GM19463 (cell line): ENCODE data around the gene ADAMTS3.
"Not testable (repeated sequence)": the region's sequence is repeated elsewhere in the genome, so short reads cannot be mapped to it uniquely, and the experiment has no call there.

Source experiments
- ATAC-seq: cut with Tn5 transposase; IDR thresholded peaks from one replicate; pipeline ENCODE4 v1.9.1; 2021; ENCODE audit warnings: mild to moderate bottlenecking, moderate library complexity; ENCODE audit not compliant: unreplicated experiment

ADAMTS3 gene

DNA sequence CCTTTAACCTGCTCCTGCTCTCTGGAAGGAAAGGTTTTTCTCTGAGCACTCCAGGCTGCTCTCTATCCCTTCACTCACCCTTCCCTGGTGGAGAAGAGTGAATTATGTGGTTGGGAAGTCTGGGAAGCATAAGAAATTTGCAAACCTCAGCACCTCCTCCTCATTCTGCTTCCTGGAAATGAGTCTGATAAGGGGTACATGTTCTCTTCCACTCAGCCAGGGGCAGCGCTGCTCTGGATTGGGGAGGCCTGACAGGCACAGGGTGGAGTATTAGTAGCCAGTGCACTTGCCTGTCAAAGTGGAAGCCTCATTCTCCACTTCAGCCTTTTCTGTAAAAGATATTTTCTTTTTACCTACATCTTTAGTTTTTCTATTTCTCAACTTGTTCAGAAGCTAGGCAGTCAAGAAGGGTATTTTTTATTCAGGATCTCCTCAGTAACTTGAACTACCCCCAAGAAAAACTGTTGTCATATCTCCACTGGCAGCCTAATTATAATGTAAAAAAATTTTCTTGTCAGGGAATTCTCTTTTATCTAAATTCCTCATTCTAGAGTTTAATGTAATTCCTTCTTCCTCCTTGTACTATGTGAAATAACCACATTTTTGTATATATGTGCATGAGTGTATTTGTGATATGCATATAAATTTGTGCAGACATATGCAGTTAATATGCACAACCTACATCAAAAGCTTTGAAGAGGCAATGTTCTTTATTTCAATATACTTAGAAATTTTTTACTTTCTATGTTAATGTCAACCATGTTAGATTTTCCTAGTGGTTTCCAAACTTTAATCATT, 15.3 kb downstream of the ADAMTS3 start:
- ATAC-seq = no peak

DNA sequence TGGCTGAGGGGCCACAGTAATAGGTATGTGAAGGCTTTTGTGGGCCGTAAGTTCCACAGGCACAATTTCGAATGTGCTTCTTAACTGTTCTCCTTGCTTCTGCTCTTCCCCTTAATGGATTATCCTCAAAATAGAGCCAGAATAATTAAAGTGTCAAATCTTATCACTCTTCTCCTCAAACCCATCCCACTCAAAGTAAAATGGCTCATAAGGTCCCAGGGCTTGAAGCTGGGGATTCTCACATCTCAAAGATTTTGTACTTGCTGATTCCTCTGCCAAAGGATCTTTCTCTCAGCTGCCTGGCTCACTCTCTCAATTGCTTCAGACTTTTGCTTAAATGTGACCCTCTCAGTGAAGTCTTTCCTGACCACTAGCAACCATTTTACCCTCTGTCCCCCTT, 16.6 kb downstream of the ADAMTS3 start:
- no peak for ATAC-seq

DNA sequence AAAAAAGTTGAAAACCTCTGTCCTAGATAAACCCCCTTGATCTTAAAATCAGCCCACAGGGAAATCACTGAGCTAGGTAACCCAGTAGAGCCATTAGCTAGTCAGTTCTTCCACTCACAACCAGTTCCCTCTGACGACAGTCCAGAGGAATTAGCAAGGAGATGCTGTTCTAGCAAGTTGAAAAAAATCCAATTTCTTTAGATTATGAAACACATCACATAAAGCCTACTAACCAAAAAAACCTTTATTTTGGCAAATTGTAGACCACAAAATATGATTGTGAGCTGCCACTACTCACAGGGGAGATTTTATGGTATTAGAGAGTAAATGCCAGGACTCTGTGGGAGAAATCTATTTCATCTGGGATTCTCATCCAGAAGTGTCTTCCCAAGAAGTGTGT, 22.6 kb downstream of the ADAMTS3 start:
- no peak for ATAC-seq

DNA sequence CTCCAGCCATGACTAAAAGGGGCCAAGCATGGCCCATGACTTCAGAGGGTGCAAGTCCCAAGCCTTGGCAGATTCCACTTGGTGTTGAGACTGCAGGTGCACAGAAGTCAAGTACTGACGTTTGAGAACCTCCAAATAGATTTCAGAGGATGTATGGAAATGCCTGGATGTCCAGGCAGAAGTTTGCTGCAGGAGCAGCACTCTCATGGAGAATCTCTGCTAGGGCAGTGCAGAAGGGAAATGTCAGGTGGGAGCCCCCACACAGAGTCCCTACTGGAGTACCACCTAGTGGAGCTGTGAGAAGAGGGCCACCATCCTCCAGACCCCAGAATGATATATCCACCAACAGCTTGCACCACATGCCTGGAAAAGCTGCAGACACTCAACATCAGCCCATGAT, 28.3 kb downstream of the ADAMTS3 start:
- not testable (repeated sequence) for ATAC-seq

DNA sequence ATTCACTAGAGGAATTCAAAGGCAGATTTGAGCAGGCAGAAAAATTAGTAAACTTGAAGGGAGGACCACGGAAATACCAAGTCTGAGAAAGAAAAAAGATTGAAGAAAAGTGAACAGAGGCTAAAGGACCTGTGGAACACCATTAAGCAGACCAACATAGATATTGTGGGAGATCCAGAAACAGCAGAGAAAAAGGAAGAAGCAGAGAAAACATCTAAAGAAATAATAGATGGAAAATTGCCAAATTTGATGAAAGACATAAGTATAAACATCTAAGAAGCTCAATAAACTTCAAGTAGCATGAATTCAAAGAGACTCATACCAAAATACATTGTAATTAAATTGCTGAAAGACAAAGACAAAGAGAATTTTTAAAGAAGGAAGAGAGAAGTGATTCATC, 31.0 kb downstream of the ADAMTS3 start:
- no peak for ATAC-seq

DNA sequence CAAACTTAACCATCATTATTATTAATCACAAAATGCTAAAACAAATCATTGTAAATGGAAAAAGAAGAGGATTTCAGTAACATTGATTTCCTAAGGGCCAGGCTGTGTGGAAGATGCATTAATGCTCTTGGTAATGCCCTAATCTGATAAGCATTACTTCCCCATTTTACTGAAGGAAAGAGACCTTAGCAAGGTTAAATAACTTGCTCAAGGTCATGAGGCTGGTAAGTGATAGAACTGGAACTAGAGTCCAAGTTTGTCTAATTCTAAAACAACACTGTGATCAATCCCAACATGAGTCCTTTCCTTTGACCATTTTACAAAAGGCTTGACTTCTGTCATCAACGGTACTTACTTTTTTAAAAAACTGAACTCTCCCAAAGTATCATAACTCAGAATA, 32.6 kb downstream of the ADAMTS3 start:
- ATAC-seq = no peak

DNA sequence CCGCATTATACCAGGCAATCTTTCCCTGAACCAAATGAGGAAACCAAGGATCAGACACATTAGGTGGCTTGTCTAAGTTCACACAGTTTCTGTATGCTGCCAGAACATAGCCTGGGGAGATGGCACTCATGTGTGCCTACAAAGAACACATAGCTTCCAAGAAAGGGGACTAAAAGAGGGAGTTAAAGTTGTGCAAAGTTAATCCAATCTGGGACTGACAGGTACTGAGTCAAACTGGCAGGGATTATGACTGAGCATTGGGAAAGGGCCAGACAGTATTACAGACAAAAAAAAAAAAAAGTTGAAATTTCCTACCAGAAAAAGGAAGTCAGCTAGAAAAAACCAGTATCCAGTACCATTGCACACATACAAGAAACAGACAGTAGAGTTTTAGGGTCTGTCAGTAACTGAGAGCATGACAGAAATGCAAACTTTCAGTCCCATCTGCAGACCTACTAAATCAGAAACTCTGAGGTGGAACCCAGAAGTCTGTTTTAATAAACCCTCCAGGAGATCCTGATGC, 37.2 kb downstream of the ADAMTS3 start:
- no peak for ATAC-seq

DNA sequence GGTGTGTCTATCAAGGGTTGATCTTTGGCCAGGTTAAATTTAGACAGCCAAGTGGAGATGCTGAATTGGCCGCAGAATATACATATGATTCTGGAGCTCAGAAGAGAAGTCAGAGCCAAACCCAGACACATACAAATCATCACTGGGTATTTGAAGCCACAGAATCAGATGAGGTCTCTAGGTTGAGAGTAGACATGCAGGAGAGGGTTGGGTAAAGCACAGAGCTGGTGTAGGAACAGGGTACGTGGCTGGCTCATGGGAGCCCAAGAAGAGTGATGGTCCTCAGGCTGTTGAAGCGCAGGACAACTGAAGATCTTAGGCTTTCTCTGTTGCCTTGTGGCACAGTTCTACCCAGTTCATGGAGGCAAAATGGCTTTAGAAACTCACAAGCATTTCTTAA, 37.7 kb downstream of the ADAMTS3 start:
- no peak for ATAC-seq

DNA sequence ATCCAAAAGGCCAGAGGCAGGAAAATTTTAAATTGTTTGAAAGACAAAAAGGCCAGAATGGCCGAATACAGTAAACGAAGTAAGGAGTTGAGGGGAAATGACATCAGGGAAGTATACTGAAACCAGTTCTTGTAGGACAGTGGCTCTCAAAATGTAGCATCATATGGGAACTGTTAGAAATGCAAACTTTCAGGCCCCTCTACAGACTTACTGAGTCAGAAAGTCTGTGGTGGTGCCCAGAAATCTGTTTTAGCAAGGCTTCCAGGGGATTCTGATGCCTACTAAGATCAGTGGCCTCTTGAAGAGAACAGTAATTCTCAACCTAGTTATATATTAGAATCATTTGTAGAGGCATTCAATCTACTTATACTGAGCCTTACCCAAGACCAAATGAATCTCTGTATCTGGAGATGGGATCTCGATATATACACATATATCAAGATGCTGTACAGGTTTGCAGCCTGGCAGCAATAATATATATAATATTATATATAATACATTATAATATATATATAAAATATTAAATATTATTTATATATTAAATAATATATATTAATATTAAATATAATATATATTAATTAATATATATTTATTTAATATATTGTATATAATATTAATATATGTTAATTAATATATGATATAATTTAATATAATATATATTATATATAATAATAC, 39.7 kb downstream of the ADAMTS3 start:
- no peak for ATAC-seq

DNA sequence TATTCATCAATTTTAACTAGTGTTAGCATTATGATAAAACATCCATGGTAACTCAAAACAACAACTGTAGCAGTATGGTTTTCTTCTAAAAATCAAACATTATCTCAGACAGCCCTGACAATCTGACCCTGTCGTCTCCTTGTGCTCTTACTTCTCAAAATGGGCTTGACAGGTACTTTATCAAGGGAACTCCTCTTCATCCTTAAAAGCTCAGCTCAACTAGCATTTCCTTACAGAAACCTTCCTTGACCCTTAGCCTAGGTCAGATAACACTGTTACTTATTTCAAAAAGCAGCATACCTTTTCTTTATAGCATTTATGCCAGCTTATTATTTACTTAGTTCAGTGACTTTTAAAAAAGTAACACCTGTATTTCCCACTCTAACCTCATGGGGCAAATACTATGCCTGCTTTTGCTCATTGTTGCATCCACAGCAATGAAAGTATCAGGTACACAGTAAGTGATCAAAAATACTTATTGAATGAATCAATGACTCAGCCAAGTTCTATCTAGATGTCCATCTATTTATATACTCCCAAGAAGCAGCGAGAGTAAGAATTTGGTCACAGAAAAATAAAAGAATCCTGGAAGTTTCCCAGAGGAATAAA, 41.9 kb downstream of the ADAMTS3 start:
- no peak for ATAC-seq

DNA sequence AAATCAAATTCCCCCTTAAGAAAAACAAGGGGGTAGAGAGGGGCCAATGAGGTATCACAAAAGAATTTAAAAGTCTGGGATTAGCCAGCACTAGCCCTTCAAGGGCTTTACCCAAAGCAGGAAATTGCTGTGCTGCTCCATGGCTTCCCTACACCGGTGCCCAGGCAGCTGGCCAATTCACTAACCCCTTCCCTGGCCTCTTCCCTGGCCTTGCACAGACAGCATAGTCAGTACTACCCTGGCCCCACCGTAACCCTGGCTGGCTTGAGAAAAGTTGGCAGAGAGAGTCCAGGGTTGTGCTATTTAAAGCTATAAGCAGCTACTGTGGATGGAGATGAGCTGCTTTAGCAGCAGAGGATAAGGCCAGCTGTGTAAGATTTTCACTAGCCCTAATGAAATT, 43.1 kb downstream of the ADAMTS3 start:
- ATAC-seq = no peak

DNA sequence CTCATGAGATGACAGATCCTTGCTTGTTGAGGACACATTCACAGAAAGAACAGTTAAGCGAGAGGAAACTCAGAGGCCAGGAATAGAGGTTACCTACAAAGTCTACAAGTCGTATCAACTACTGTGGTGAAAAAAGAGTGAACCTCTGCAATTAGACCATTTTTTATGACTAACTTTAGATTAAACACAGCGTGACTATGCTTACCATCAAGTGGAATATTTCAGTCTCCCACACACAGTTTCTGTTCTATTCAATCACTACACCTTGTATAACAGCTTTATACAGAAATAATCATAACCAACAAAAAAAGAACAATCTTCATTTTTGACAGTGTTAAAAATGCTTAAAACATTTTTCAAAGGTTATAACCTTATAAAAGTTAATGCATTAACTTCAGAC, 46.6 kb downstream of the ADAMTS3 start:
- no peak for ATAC-seq

DNA sequence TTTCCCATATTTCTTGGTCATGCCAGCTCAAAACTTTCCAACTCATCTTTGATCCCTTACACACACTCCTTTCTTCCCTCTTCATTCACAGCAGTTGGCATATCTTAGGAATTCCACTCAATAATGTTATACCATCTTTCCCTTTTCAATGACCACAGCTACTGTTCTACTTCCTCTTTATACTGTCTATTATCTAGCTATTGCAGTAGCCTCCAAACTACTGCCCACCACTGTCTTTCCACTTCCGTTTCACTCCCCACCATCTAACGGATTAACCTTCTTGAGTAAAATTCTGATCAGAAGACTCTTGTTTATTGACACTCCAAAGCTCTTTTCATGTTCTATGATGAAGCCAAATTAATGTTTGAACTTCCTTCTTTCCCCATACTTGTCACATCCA, 55.8 kb downstream of the ADAMTS3 start:
- no peak for ATAC-seq

DNA sequence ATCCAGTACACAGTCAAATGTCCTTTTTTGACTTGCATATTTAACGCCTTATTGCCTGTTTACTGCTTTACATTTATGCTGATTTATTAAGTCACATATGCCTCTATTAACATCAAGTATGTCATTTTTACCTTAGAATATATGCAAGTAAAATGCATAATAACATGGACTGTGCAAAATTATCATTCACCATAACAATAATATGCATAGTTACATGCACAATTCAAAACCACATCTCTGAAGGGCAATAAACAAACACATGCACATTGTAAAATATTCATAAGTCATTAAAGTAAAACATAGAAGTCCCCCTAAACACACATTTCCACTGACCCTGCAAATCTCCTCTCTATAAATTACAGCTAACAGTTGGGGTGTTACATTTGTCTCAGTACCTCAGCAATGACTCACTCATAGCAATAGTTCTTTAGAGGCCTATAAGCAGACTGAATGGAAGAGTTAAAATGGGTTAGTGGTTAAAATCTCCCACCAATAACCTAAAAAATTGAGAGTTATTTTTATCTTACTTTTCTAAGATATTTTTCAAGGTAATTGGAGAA, 61.1 kb downstream of the ADAMTS3 start:
- no peak for ATAC-seq

DNA sequence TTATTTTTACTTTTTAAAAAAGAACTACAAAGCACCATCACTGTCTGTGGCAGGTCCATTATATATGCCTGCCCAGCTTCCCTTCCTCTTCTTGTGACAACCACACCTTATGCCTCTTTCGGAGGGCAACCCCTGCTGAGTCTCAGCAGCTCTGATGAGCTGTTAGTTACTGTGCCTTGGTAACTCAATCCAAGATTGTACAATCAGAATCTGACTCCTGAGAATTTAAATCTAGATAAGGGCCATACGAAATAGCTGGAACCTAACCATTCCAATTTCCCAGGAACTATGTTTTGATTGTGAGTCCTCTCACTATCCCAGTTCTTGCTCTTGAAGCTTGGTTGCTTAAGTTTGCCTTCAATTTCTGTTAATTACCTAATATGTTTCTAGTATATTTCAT, 61.9 kb downstream of the ADAMTS3 start:
- ATAC-seq = no peak

DNA sequence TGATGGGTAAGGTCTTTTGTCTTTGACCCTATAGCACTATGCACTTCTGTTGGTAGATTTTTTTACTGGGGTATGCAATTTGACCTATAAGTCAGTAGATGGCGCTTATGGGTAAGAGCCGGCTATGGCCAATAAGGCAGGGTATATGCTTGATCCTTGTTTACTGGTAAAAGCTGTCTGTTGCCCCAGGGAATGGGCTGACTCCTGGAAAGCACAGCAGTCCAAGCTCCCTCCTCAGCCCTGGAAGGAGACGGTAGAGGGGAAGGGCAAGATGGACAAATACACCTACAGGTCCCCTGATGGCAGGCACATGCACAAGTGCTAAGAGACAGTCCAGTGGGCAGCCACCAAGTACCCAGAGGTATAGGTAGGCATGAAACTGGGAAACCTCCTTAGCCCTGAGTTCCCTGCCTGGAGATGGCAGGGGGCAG, 63.7 kb downstream of the ADAMTS3 start:
- peak; percentile 88 for ATAC-seq

DNA sequence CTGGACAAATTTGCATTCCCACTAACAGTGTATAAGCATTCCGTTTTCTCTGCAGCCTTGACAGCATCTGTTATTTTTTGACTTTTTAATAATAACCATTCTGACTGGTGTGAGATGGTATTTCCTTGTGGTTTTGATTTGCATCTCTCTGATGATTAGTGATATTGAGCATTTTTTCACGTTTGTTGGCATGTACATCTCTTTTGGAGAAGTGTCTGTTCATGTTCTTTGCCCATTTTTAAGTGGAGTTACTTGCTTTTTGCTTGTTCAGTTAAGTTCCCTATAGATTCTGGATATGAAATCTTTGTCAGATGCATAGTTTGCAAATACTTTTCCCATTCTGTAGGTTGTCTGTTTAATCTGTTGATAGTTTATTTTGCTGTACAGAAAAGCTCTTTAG, 68.8 kb downstream of the ADAMTS3 start:
- no peak for ATAC-seq

DNA sequence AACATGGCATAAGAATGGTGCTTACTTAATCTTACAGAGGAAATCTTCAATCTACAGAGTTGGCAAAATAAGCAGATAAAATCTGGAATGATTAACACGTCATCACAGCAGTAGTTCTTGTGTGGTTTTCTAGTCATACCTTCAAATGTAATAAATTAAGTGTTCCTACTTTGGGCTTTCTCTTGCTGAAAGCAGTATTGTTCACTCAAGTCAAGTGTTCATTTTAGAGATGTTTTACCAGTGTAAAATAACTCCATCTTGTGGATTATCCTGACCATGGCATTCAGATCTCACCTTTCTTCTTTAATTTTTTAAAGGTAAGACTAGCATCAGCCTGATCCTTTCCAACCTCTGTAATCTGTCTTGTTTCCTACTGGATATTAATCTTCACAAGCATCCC, 72.9 kb downstream of the ADAMTS3 start:
- ATAC-seq = no peak

DNA sequence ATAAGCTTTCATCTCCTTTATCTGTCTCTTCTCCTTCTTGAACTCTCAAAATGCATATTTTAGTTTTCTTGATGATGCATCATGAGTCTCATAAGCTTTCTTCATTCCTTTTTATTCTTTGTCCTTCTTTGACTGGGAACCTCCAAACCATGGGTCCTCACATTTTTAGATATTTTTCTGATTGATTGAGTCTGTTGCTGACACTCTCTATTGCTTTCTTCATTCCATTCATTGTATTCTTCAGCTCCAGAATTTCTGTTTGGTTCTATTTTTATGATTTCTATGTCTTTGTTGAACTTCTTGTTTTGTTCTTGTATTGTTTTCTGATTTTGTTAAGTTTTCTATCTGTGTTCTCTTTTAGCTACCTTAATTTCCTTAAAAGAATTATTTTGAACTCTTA, 74.9 kb downstream of the ADAMTS3 start:
- no peak for ATAC-seq

DNA sequence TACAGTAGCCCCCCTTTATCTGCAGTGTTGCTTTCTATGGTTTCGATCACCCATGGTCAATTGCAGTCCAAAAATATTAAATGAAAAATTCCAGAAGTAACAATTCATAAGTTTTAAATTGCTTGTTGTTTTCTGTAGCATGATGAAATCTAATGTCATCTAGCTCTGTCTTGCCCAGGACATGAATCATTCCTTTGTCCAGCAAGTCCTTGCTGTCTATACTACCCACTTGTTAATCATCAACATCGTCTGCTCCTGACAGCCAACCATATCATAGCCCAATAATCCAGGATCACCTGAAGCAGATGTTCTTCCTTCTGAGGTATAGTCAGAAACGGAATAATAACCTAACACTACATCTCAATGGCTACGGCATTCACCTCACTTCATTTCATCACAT, 79.8 kb downstream of the ADAMTS3 start:
- ATAC-seq = no peak

DNA sequence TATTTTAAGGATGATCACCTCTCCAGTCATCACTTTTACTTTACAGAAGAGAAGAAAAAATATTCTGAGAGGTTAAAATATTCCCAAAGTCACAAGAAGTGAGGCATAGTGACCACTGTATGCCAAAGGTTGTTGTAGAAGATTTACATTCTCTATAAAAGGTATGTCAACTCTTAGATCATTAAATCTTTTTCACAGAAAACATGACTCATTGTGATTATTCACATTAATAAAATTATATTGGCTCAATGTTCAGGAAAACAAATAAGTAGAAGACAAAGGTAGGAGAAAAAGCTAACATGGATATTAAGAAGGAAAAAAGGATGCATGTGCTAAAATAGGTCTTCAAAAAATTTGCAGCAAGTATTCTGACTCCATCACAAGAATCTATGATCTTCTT, 82.0 kb downstream of the ADAMTS3 start:
- ATAC-seq = no peak

DNA sequence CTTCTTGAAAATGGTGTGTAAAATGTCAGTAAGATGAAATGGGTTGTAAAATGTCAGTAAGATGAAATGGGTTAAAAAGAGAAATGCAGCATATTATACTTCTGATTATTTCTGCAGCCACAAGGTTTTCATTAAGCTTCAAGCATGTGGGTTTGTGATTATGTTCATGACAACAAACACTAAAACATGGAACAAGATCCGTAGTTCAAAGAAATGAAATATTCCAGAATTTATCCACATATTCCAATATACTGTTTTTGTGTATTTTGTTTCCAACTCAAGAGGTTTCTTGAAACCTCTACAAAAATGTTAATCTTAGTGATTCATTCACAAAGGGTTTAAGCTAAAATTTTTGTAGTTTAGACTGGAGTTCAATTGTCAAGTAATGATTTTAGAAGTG, 84.0 kb downstream of the ADAMTS3 start:
- no peak for ATAC-seq
